HG03095 (cell line): Measurements from ENCODE around the gene ZBTB2.
"Not testable (repeated sequence)": the region's sequence is repeated elsewhere in the genome, so short reads cannot be mapped to it uniquely, and the experiment has no call there.

ENCODE experiments used
- ATAC-seq: cut with Tn5 transposase; IDR thresholded peaks from one replicate; pipeline ENCODE4 v1.9.1; 2021; ENCODE audit warnings: moderate library complexity; ENCODE audit not compliant: unreplicated experiment

ZBTB2 gene

GRCh38 chr6:151375833-151376232 lies 15.5 kb downstream of the ZBTB2 start:
- ATAC-seq = no peak

DNA sequence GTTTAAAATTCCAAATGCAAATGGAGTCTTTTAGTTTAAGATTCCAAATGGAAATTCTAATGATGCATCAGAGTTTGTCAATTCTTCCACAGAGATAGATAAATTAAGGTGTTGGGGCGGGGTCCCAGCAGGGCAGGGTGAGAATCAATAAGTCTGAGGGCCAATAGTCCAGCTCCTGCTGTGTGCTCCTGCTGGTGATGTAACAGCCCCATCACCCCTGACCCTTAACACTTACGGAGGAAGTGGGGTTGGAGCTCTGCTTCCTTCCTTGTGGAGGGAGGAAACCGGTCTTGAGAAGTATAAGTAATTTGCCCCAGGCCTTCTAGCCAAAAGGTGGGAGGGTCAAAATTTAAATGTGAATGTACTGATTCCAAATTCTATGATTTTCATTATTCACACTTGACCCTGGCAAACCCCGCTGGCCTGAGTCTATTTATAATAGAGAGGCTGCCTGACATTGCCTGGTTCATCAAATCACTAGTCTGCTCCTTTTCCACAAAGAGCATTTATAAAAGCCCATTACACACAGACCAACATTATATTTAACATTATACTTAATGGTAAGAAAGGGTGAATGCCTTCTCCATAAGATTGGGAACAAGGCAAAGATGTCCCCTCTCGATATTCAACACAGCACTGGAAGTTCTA lies 17.2 kb downstream of the ZBTB2 start:
- no peak for ATAC-seq

DNA sequence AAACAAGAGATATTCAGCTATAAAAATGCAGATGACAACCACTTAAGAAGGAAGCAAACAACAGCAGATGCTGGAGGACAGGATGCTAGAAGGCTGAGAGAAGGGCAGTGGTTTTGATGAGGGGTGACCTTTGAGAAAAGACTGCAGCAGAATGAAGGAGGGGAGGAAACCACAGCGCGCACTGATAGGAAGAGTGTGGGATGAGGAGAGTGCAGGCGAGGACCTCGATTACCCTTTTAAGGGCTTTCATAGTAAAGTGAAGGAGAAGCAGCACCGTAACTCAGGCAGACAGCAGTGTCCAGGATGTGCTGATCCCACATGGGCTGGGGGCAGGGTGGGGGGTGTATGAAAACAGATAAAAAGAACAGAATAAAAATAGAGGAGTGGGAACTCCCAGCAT lies 19.2 kb downstream of the ZBTB2 start:
- no peak for ATAC-seq

DNA sequence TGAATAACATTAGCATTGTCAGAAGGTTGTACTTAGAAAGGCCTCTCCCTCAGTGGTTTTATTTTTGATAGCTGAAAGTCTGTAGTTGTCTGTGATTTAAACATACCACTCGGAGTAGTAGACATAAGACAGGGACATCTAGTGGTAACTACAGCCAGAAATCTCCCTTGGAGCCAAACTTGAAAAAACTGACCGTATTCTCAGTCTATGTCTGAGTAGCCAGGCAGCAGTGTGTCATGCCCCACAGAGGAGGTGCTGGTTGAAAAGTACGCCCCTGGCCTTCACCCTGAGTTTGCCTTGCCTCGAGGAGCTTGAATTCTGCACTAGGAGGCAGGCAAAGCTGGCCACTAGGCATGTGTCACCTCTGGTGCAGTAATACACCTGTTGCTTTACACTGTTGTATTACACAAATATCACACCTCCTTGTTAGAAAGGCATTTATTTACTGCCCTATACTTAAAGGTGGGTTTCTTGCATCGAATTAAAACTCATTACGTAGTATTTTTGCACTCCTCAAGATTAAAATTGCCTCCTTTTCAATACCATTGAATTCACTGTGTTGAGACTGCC lies 20.8 kb downstream of the ZBTB2 start:
- ATAC-seq = no peak

DNA sequence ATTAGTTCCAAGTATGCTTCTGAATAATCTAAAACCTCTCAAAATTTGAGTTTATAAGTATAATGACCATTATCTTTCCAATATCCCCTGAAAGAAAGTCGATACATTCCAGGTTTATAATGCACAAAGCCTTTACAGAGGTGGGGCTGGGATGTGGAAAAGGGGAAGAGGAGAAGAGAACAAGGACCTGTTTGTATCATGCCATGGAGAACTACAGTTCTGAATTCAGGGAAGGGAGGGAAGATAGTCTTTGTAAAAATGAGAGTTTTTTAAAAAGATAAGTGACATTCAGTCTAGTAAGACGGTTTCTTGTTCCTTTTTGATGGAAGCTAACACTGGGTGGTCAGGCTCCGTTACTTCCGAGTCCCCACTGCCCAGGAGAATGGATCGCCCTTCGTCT lies 26.1 kb downstream of the ZBTB2 start:
- ATAC-seq = no peak

DNA sequence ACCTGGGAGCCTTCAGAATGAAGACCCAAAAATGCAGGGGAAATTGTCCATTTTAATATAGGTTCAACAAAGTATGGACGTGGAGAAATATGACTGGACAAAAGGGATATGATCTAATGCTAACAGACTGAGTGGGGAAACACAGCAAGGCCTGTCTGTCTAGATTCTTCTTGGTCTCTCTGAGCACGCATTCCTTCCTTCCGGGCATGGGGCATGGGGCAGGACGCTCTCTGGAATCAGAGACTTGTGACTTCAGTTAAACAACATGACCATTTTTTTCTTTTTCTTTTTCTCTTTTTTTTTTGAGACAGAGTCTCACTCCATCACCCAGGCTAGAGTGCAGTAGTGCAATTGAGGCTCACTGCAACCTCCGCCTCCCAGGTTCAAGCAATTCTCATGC lies 31.9 kb downstream of the ZBTB2 start:
- no peak for ATAC-seq

DNA sequence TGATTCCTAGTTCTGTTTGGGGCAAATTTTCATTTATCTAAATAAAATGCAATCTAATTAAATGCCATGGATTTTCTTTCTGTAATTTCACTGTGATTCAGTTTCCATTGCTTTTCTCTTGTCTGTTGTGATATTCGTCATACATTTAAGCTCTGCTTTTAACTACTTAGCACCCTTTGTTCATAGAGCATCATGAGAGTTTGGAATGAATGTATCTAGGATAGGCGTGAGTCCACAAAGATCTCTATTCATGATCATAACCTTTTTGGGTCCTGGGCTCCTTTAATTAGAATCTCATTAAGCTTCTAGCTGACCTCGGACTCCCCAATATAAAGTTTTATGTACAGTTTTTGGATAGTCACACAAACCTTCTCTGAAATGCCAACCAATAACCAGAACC lies 32.9 kb downstream of the ZBTB2 start:
- no peak for ATAC-seq

DNA sequence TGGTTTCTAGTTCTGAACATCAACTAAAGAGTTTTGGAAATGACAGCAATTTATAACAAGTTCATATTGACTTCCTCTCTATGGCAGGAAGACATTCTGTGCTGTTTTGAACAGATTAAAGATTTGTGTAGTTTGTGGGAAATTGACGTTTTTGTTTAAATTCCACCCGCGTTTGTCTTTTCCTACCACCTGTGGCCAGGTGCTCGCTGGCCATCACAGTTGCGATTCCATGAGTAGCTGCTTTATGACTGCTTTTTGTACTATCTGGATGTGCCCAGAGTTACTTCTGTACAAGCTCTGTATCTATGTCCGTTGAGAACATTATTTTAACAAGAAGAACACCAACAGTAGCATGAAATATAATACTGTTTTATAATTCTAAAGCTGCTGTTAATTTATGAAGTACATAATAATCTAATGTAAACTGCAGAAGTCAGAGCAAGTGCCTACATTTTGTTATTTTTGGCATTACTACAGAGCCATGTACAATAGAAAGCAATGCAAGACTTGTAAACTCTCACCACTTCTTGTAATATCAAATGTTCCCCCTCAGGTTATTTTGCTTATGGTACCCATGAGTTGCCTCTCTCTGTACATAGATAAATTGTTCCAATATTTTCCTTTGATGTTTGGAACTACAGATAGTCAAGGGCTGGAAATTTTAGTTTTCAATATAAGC lies 33.5 kb downstream of the ZBTB2 start:
- ATAC-seq = no peak

- not testable (repeated sequence) for ATAC-seq
Observed at GRCh38 chr6:151356983-151357382, 34.4 kb downstream of the ZBTB2 start.

- ATAC-seq = no peak
Observed at GRCh38 chr6:151353795-151354194, 37.6 kb downstream of the ZBTB2 start.

- no peak for ATAC-seq
Observed at GRCh38 chr6:151352410-151353396, 38.7 kb downstream of the ZBTB2 start.

DNA sequence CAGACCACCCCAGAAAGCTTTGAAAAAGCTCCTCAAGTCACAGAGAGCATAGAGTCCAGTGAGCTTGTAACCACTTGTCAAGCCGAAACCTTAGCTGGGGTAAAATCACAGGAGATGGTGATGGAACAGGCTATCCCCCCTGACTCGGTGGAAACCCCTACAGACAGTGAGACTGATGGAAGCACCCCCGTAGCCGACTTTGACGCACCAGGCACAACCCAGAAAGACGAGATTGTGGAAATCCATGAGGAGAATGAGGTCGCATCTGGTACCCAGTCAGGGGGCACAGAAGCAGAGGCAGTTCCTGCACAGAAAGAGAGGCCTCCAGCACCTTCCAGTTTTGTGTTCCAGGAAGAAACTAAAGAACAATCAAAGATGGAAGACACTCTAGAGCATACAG lies 39.6 kb downstream of the ZBTB2 start:
- ATAC-seq = no peak

- ATAC-seq = no peak
Observed at GRCh38 chr6:151351146-151351700, 40.1 kb downstream of the ZBTB2 start.

DNA sequence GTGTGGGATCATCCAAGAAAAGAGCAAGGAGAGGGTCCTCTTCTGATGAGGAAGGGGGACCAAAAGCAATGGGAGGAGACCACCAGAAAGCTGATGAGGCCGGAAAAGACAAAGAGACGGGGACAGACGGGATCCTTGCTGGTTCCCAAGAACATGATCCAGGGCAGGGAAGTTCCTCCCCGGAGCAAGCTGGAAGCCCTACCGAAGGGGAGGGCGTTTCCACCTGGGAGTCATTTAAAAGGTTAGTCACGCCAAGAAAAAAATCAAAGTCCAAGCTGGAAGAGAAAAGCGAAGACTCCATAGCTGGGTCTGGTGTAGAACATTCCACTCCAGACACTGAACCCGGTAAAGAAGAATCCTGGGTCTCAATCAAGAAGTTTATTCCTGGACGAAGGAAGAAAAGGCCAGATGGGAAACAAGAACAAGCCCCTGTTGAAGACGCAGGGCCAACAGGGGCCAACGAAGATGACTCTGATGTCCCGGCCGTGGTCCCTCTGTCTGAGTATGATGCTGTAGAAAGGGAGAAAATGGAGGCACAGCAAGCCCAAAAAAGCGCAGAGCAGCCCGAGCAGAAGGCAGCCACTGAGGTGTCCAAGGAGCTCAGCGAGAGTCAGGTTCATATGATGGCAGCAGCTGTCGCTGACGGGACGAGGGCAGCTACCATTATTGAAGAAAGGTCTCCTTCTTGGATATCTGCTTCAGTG lies 40.8 kb downstream of the ZBTB2 start:
- no peak for ATAC-seq

DNA sequence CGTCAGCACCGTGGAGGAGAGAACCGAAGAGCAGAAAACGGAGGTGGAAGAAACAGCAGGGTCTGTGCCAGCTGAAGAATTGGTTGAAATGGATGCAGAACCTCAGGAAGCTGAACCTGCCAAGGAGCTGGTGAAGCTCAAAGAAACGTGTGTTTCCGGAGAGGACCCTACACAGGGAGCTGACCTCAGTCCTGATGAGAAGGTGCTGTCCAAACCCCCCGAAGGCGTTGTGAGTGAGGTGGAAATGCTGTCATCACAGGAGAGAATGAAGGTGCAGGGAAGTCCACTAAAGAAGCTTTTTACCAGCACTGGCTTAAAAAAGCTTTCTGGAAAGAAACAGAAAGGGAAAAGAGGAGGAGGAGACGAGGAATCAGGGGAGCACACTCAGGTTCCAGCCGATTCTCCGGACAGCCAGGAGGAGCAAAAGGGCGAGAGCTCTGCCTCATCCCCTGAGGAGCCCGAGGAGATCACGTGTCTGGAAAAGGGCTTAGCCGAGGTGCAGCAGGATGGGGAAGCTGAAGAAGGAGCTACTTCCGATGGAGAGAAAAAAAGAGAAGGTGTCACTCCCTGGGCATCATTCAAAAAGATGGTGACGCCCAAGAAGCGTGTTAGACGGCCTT lies 41.6 kb downstream of the ZBTB2 start:
- ATAC-seq = no peak

GRCh38 chr6:151342750-151343149 lies 48.6 kb downstream of the ZBTB2 start:
- ATAC-seq = not testable (repeated sequence)

DNA sequence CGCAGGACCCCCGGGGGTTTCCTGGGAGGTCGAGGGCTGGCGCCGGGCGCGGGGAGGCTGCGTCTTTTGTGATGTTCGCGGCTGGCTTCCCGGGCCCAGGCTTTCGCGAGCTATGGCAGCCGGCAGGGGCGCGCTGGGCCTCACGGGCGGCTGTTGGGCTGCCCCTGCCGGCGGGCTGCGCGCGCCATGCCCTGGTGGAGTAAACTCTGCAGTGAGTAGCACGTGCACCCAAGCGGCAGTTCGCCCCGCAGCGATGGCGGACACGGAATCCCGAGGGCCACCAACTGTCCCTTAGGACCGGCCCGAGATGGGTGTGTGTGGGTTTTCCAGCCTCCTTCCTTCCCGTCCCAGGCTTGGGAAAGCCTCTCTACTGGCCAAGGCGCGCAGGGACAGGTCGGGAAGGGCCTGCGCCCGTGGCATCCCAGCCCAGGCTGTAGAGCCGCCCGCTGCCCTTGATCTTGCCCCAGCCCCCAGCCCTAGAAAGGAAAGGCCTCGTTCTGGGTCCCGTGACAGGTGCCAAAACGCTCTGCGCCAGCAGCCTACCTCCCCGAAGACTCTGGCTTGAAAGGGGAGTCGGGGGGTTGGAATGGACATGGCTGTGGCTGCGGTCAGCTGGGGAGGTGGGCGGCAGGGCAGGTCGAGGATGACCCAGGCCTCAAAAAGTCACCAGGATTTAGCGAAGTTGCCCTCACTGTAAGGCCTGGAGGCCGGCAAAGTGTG lies 49.7 kb downstream of the ZBTB2 start:
- no peak for ATAC-seq

DNA sequence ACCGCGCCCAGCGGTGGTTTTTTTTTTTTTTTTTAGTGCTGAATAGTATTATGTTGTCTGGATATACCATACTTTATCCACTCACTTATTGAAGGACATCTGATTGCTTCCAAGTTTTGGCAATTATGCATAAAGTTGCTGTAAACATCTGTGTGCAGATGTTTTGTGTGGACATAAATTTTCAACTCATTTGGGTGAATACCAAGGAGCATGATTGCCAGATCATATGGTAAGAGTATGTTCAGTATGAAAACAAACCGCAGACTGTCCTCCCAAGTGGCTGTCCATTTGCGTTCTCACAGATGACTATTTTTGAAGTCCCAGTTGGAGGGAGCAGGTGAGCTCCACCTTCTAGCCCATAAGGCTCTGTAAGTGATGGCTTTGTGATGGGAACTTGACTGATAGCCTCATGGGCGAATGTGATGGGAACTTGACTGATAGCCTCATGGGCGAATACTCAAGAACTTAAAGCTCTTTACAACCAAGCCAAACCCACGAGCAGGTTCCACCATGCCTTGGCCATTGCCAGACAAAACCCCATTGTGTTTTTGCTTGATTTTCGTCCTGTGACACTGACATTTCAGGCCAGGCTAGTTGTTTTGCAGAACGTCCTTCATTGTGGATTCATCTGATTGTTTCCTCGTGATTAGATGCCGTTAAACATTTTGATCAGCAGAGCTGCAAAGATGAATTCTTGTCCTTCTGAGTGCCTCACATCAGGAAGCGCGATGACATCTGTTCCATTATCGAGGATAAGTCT lies 51.0 kb downstream of the ZBTB2 start:
- ATAC-seq = no peak

- no peak for ATAC-seq
Observed at GRCh38 chr6:151339369-151339768, 52.0 kb downstream of the ZBTB2 start.
